MM.1S (cell line): Measurements from ENCODE around the gene RNASEH1.
"Not testable (repeated sequence)": the region's sequence is repeated elsewhere in the genome, so short reads cannot be mapped to it uniquely, and the experiment has no call there.

Experiments used
- DNase-seq: peaks from one replicate; pipeline ENCODE4 v3.0.0-alpha.2; 2015
- H2AFZ ChIP-seq: fragments of 300-600 bp; sonication (generic); 2 replicates; pipeline ENCODE4 v1.6.0; 2016; ENCODE audit warnings: antibody characterized with exemption, low read length
- H3F3A ChIP-seq: fragments of 300-600 bp; sonication (generic); 2 replicates; pipeline ENCODE4 v1.6.1; 2016; ENCODE audit warnings: mild to moderate bottlenecking, antibody characterized with exemption, low read length, moderate library complexity, mixed read lengths; ENCODE audit not compliant: insufficient read depth
- H3K27ac ChIP-seq: fragments of 300-600 bp; sonication (generic); 2 replicates; pipeline ENCODE4 v1.5.1; 2016; ENCODE audit warnings: mild to moderate bottlenecking, low read length
- H3K27me3 ChIP-seq: fragments of 300-600 bp; sonication (generic); replicated peaks from 2 replicates; pipeline ENCODE4 v1.6.0; 2016; ENCODE audit warnings: low read length; ENCODE audit not compliant: insufficient read depth
- H3K36me3 ChIP-seq: fragments of 300-600 bp; sonication (generic); replicated peaks from 2 replicates; pipeline ENCODE4 v1.6.1; 2016; ENCODE audit warnings: mild to moderate bottlenecking, low read length, mixed read lengths; ENCODE audit not compliant: insufficient read depth
- H3K4me1 ChIP-seq: fragments of 300-600 bp; sonication (generic); 2 replicates; pipeline ENCODE4 v1.6.1; 2016; ENCODE audit warnings: low read length, mixed read lengths
- H3K4me2 ChIP-seq: fragments of 300-600 bp; sonication (generic); 2 replicates; pipeline ENCODE4 v1.6.0; 2016; ENCODE audit warnings: low read depth, low read length
- H3K4me3 ChIP-seq: fragments of 300-600 bp; sonication (generic); 2 replicates; pipeline ENCODE4 v1.5.1; 2016; ENCODE audit warnings: low read length, mixed read lengths
- H3K79me2 ChIP-seq: fragments of 300-600 bp; sonication (generic); 2 replicates; pipeline ENCODE4 v1.6.1; 2016; ENCODE audit warnings: mixed run types, low read length, mixed read lengths
- H3K9ac ChIP-seq: fragments of 300-600 bp; sonication (generic); 2 replicates; pipeline ENCODE4 v1.6.1; 2016; ENCODE audit warnings: low read length, mixed read lengths
- H3K9me2 ChIP-seq: fragments of 300-600 bp; sonication (generic); replicated peaks from 2 replicates; pipeline ENCODE4 v1.6.1; 2016; ENCODE audit warnings: mild to moderate bottlenecking, low read length, mixed read lengths; ENCODE audit not compliant: insufficient read depth
- H3K9me3 ChIP-seq: fragments of 300-600 bp; sonication (generic); replicated peaks from 2 replicates; pipeline ENCODE4 v1.6.1; 2016; ENCODE audit warnings: mild to moderate bottlenecking, low read length, mixed read lengths; ENCODE audit not compliant: insufficient read depth
- H4K20me1 ChIP-seq: fragments of 300-600 bp; sonication (generic); 2 replicates; pipeline ENCODE4 v1.6.1; 2016; ENCODE audit warnings: mild to moderate bottlenecking, low read length, moderate library complexity, mixed read lengths; ENCODE audit not compliant: insufficient read depth
- EZH2 ChIP-seq: fragments of 300-600 bp; sonication (generic); optimal IDR thresholded peaks from 2 replicates; pipeline ENCODE3; 2017; ENCODE audit warnings: low read depth, mild to moderate bottlenecking, antibody characterized with exemption, low read length, mixed read lengths
- EZH2phosphoT487 ChIP-seq: fragments of 300-600 bp; sonication (generic); IDR thresholded peaks from 2 replicates; pipeline ENCODE4 v1.6.1; 2018; ENCODE audit warnings: antibody characterized with exemption, low read length
- TF ChIP-seq, protein P1 (sequence below): fragments of 300-600 bp; sonication (generic); IDR thresholded peaks from 2 replicates; pipeline ENCODE4 v1.5.1; 2016; ENCODE audit warnings: antibody characterized with exemption, low read length, mixed read lengths

RNASEH1 gene

DNA sequence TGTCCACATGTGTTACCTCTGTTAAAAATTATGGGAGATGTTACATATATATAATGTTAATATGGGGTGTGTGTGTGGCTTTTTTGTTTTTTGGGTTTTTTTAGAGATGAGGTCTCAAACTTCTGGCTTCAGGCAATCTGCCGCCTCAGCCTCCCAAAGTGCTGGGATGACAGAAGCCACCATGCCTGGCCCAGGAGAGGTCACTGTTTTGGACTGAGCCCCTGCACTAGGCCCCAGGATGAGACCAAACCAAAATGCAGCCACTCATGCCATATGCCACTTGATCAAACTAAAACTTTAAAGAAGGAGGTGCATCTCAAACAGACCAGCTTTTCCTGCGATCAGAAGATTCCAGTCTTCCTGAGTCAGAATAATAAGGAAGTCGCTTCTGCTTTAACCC is 41.3 kb downstream of the RNASEH1 start:
- no peaks in the 10 kb centered on the region for H3K27me3 ChIP-seq
- H3K4me2 ChIP-seq = no peak overlapping the region
- H3K9me2 ChIP-seq = no peaks in the 10 kb centered on the region
- DNase-seq = no peak
- no peak overlapping the region for H3K9ac ChIP-seq
- TF ChIP-seq EZH2 (no peak), EZH2phosphoT487 (no peak)
- TF ChIP-seq, protein P1, sequence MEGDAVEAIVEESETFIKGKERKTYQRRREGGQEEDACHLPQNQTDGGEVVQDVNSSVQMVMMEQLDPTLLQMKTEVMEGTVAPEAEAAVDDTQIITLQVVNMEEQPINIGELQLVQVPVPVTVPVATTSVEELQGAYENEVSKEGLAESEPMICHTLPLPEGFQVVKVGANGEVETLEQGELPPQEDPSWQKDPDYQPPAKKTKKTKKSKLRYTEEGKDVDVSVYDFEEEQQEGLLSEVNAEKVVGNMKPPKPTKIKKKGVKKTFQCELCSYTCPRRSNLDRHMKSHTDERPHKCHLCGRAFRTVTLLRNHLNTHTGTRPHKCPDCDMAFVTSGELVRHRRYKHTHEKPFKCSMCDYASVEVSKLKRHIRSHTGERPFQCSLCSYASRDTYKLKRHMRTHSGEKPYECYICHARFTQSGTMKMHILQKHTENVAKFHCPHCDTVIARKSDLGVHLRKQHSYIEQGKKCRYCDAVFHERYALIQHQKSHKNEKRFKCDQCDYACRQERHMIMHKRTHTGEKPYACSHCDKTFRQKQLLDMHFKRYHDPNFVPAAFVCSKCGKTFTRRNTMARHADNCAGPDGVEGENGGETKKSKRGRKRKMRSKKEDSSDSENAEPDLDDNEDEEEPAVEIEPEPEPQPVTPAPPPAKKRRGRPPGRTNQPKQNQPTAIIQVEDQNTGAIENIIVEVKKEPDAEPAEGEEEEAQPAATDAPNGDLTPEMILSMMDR = no peak
- no peak overlapping the region for H2AFZ ChIP-seq
- no peak overlapping the region for H3K4me3 ChIP-seq
- no peaks in the 10 kb centered on the region for H4K20me1 ChIP-seq
- peaks cover 23% of the 10 kb centered on the region for H3K4me1 ChIP-seq
- H3F3A ChIP-seq = no peaks in the 10 kb centered on the region
- no peaks in the 10 kb centered on the region for H3K9me3 ChIP-seq
- H3K27ac ChIP-seq = no peak overlapping the region
- H3K36me3 ChIP-seq = peaks cover 5% of the 10 kb centered on the region; the same call in 1 of the 2 replicates
- H3K79me2 ChIP-seq = peaks cover 28% of the 10 kb centered on the region

DNA sequence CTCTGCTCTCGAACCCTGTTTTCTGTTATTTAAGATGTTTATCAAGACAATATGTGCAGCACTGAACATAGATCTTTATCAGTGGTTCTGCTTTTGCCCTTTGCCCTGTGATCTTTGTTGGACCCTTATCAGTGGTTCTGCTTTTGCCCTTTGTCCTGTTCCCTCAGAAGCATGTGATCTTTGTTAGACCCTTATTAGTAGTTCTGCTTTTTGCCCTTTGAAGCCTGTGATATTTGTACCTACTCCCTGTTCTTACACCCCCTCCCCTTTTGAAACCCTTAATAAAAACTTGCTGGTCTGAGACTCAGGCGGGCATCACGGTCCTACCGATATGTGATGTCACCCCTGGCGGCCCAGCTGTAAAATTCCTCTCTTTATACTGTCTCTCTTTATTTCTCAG is 42.7 kb downstream of the RNASEH1 start:
- H3K36me3 ChIP-seq, H3K27ac ChIP-seq, DNase-seq, H3K27me3 ChIP-seq, H3K4me2 ChIP-seq, H2AFZ ChIP-seq, H4K20me1 ChIP-seq, H3K9me3 ChIP-seq, H3K4me3 ChIP-seq, H3F3A ChIP-seq, H3K9me2 ChIP-seq, H3K9ac ChIP-seq: not testable (repeated sequence)
- Histone ChIP-seq H3K79me2 (peaks cover 28% of the 10 kb centered on the region), H3K4me1 (peaks cover 20% of the 10 kb centered on the region)

DNA sequence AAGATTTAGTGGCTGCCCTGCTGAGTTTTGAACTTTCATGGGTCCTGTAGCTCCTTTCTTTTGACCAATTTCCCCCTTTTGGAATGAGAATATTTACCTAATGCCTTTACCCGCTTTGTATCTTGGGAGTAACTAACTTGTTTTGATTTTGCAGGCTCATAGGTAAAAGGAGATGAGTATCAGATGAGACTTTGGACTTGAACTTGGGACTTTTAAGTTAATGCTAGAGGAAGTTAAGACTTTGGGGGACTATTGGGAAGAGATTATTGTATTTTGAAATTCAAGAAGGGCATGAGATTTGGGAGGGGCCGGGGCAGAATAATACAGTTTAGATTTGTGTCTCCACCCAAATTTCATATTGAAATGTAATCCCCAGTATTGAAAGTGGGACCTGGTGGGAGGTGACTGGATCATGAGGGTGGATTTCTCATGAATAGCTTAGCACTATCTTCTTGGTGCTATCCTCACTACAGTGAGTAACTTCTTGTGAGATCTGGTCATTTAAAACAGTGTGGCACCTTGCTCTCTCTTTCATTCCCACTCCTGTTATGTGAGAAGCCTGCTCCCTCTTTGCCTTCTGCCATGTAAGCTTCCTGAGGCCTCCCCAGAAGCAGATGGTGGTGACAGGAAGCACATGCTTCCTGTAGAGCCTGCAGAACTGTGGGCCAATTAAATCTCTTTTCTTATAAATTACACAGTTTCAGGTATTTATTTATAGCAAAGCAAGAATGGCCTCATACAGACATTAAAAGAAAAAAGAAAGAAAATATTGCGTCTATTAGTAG is 44.9 kb downstream of the RNASEH1 start:
- Histone ChIP-seq H3K4me2 (no peak overlapping the region; the same call in 1 of the 2 replicates), H3K9ac (no peak overlapping the region), H3F3A (no peaks in the 10 kb centered on the region), H3K9me3 (no peaks in the 10 kb centered on the region), H3K79me2 (peaks cover 27% of the 10 kb centered on the region), H2AFZ (no peak overlapping the region), H3K27me3 (no peaks in the 10 kb centered on the region), H3K4me1 (peaks cover 13% of the 10 kb centered on the region), H3K9me2 (no peaks in the 10 kb centered on the region), H3K36me3 (peaks cover 9% of the 10 kb centered on the region), H3K27ac (no peak overlapping the region), H3K4me3 (no peak overlapping the region), H4K20me1 (no peaks in the 10 kb centered on the region)
- TF ChIP-seq, protein P1 = no peak
- TF ChIP-seq EZH2phosphoT487 = no peak
- no peak for TF ChIP-seq EZH2
- no peak for DNase-seq

DNA sequence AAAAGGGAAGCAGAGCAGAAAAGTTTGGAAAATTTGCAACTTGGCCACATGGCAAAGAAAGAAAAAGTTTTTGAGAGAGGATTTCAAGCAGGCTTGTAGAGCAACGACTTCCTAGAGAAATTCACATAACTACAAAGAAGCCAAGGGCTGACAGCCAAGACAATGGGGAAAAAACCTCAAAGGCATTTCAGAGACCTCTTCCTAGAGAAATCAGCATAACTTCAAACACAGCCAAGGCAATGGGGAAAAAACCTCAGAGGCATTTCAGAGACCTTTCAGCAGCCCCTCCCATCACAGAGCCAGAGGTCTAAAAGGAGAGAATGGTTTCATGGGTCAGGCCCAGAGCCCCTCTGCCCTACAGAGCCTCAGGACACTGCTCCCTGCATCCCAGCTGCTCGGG is 46.0 kb downstream of the RNASEH1 start:
- Histone ChIP-seq H3K27me3 (no peaks in the 10 kb centered on the region), H3K4me3 (no peak overlapping the region), H3K27ac (no peak overlapping the region), H3K4me1 (peaks cover 13% of the 10 kb centered on the region), H3F3A (no peaks in the 10 kb centered on the region), H2AFZ (no peak overlapping the region), H3K36me3 (peaks cover 9% of the 10 kb centered on the region), H3K9me2 (no peaks in the 10 kb centered on the region), H3K4me2 (no peak overlapping the region), H3K9ac (no peak overlapping the region), H3K79me2 (peaks cover 24% of the 10 kb centered on the region), H4K20me1 (no peaks in the 10 kb centered on the region), H3K9me3 (no peaks in the 10 kb centered on the region)
- no peak for DNase-seq
- TF ChIP-seq EZH2phosphoT487 (no peak), EZH2 (no peak)
- TF ChIP-seq, protein P1 = no peak
